LNCaP clone FGC (cell line): Measurements from ENCODE around the gene P2RX4.
"Not testable (repeated sequence)": the region's sequence is repeated elsewhere in the genome, so short reads cannot be mapped to it uniquely, and the experiment has no call there.

Experiments used
- DNase-seq: peaks from one replicate; pipeline ENCODE4 v3.0.0-alpha.2; 2011; ENCODE audit warnings: low read depth
- H3K4me3 ChIP-seq: 2 replicates; pipeline ENCODE4 v1.5.1; 2011; ENCODE audit warnings: mild to moderate bottlenecking, low read depth, low read length, control low read depth
- CTCF ChIP-seq: IDR thresholded peaks from 2 replicates; pipeline ENCODE4 v1.5.1; 2012; ENCODE audit warnings: mild to moderate bottlenecking; ENCODE audit not compliant: control insufficient read depth, insufficient read depth; ENCODE audit errors: extremely low read depth

Gene P2RX4

GRCh38 chr12:121252712-121253345 is 42.9 kb downstream of the P2RX4 start:
- no peak overlapping the region for H3K4me3 ChIP-seq
- DNase-seq: no peak
- no peak for TF ChIP-seq CTCF

GRCh38 chr12:121253638-121254335 is 43.9 kb downstream of the P2RX4 start:
- no peak for DNase-seq
- no peak for TF ChIP-seq CTCF
- H3K4me3 ChIP-seq: no peak overlapping the region

GRCh38 chr12:121255433-121255832 is 45.5 kb downstream of the P2RX4 start:
- H3K4me3 ChIP-seq: no peak overlapping the region
- no peak for DNase-seq

GRCh38 chr12:121257704-121258449 is 47.9 kb downstream of the P2RX4 start:
- not testable (repeated sequence) for H3K4me3 ChIP-seq, DNase-seq

More at GRCh38 chr12:121255433-121255832, 45.5 kb downstream of the P2RX4 start:
- TF ChIP-seq CTCF: no peak

- no peak overlapping the region for H3K4me3 ChIP-seq
- TF ChIP-seq CTCF: no peak
- DNase-seq: no peak
Observed at GRCh38 chr12:121259074-121259473, 49.1 kb downstream of the P2RX4 start.

GRCh38 chr12:121260091-121260490 is 50.2 kb downstream of the P2RX4 start:
- TF ChIP-seq CTCF: no peak
- no peak for DNase-seq
- H3K4me3 ChIP-seq: no peak overlapping the region

GRCh38 chr12:121261398-121261797 is 51.5 kb downstream of the P2RX4 start:
- no peak for DNase-seq
- no peak for TF ChIP-seq CTCF
- H3K4me3 ChIP-seq: no peak overlapping the region
